Measurements from ENCODE around the gene NEUROD6.

Gene NEUROD6

DNA sequence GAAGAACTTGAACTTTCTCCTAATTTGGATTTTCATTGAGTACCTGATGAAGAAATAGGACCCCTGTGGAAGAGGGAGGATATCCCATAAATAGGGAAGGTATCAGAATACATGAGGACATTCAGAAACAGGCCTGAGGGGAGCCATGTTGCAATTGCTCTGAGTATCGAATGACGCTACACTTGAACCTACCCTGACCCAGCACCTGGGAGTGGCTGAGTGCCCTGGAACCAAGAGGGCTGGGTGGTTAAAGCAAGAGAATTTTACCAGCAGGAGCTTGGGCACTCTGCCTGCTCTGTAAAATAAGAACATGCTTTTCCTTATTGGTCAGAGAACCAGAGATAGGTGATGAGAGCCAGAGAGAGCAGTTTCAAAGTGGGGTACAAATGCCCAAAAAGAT is 7.2 kb downstream of the NEUROD6 start:
- DNase-seq (ENCODE audit: low spot score) = no peak

- DNase-seq (ENCODE audit: low spot score) = no peak
Observed at GRCh38 chr7:31327071-31327470, 13.5 kb downstream of the NEUROD6 start.

GRCh38 chr7:31326416-31326815 is 14.1 kb downstream of the NEUROD6 start:
- no peak for DNase-seq (ENCODE audit: low spot score)

DNA sequence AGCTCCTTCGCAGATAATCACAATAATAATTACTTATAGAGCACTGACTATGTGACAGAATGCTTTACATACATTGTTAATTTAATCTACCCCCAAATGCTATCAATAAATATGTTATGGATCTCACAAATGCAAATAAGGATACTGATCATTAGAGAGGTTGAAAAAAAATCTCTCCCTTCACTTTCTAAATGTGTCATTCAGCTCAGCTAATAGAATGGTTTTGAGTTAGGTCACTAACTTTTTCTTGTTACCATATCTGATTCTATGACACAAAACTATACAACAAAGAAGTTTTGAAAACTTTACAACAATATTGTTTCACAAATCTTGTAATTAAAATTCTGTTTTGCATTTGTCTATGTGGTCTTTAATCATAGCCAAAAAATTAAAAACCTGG is 17.4 kb downstream of the NEUROD6 start:
- DNase-seq (ENCODE audit: low spot score) = no peak

- DNase-seq (ENCODE audit: low spot score) = no peak
Observed at GRCh38 chr7:31320675-31321074, 19.9 kb downstream of the NEUROD6 start.

GRCh38 chr7:31318313-31318712 is 22.2 kb downstream of the NEUROD6 start:
- DNase-seq (ENCODE audit: low spot score) = no peak

DNA sequence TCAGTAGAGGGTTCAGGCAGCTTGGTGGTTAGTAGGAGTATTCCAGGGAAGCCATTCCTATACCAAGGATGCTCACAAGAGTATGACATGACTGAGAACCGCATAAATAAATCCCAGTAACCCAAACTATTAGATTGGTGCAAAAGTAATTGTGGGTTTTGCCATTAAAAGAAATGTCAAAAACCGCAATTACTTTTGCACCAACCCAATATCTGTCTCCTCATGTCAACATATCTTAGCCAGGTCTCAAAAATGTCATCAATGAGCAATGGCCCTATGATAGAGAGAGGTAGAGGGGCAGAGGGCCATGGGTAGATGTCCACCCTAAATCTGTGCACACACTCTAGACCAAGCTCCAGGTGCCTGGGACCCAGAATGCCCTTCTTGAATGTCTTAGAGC is 23.6 kb downstream of the NEUROD6 start:
- no peak for DNase-seq (ENCODE audit: low spot score)

DNA sequence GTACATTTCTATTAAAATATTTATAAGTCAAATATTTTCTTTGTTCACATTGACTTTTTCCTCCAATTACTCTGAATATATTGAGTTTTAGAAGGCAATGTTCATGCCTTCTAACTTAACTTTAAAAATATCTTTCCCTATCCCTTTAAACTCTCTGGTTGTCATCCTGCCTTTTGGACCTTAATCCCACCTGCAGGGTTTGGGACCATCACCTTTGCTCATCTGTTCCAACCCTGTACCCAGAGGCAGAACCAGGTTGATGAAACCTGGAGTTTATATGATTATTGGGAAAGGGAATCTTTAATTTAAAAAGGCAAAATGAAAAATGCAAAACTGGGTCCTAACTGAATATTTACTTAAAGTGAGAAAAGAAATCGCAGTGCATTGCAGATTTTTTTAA is 24.8 kb downstream of the NEUROD6 start:
- DNase-seq (ENCODE audit: low spot score) = no peak

DNA sequence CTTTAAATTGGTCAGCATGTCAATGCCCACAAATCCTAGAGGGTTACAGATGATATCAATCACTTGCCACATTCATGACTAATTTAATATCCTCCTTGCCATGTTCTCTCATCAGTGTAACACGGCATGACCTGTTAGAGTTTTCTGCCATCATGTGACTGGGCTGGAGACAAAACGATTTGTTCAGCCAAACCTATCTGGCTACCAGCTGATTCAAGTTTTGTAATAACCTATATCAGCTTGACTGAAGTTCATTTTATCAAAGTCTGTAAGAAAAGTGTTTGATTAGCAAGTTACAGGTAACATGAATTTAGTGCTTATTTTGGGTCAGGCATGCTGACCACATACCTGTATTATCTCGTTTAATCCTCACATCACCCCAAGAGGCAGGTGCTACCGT is 25.7 kb downstream of the NEUROD6 start:
- no peak for DNase-seq (ENCODE audit: low spot score)

DNA sequence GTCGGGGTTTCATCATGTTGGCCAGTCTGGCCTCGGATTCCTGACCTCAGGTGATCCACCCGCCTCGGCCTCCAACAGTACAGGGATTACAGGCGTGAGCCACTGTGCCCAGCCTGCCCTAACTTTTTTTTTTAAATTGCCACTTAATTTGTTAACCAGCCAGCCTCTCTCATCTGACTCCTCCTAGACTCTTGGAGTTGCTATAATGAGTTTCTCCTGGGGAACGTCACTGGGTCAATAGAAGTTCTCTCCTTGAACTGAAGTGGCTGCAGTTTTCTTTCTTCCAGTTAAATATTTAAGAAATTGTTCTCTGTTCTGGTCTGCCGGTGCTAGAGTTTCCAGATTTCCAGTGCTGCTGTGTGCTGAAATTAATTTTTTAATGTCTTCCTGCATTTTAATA is 27.6 kb downstream of the NEUROD6 start:
- no peak for DNase-seq (ENCODE audit: low spot score)

DNA sequence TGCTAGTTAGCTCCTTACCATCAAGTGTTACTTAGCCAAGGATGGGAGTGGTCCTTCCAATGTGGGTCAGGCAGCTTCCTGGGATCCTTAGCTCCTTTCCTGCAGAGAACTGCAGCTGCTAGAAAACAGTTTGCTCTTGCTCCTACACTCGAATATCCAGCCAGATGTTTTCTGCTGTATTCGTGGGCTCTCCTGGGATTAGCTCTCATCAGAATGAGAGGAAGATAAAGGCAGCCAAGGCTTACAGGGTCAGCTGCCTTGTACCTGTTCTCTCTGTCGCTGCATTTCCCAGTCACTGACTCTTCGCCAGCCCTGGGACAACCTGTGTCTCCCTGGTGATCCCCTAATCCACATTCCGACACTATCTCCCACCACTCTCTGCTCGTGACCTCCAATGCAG is 29.0 kb downstream of the NEUROD6 start:
- DNase-seq (ENCODE audit: low spot score) = no peak

DNA sequence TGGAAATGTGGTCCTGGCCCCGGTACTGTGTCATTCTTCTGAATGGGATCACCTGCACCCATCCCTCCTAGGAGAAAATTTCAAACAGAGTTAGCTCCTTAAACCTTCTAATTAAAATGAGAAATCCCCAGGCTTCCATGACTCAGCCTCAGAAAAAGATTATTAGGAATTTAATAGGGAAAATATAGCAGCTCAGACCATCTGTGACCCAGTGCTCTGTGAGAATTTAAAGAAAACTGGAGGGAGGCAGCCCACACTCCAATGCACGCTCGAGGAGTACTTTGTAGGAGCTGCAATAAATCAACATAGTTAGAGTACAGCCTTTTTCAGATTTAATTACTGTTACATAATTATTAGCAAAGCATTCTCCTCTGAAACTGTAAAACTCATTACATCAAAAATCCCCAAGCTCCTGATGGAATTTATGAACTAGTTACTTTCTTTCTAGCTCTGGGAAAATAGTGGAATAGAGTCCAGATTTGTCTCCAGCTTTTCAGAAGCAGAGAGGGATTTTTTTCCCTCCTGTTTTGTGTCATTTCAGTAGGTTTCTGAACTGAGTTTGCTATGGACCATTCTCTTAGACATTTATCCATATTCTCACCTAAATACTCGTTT is 30.1 kb downstream of the NEUROD6 start:
- DNase-seq (ENCODE audit: low spot score) = no peak

GRCh38 chr7:31309407-31309806 is 31.1 kb downstream of the NEUROD6 start:
- DNase-seq (ENCODE audit: low spot score) = no peak

DNA sequence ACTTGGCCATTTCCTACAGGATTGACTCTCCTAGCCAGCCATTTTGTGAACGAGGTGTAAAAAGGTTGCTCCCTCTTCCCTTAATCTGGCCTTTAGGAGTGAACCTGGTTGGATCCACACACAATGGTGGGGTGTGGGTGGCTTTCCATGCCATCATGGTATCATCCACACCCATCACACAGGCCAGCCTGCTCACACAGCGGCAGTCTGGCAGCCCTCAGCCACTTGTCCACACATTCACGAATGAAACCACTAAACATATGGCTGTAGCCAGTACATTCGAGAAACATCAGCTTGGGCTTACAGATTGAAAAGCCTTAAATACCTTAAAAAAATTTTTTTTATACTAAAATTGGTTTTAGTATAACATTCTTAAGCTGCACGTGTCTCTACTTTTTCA is 31.9 kb downstream of the NEUROD6 start:
- no peak for DNase-seq (ENCODE audit: low spot score)

DNA sequence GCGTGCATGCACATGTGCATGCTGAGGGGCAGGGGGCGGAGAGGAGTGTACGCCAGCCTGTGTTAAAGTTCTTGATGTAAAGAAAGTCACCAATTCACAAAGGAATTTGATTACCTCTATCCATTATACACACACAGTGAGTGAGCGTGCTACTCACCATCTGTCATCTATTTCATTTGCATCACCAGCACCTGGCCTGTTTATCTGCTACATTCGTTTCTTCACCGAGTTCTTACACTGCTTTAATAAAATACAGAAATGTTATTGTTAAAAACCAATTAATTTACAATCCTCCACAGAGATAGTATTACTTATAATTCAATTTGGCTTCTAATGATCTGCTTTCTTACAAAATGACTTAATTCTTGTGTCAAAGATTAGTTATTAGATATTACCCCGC is 32.6 kb downstream of the NEUROD6 start:
- DNase-seq (ENCODE audit: low spot score) = no peak

DNA sequence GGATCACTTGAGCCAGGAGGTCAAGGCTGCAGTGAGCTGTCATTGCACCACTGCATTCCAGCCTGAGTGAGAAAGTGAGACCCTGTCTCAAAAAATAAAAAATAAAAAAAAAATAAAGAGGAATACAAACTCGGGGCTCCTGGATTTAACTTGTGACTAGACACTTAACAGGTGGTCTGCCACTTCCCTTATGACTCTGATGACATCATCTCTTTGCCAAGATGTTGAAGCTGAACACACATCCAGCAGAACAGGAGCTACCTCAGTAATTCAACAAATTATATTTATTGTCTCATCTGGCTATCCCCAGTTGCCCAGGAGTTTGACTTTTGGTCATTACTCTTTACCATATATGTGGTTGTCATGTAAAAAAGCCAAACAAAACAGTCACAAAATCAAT is 35.3 kb downstream of the NEUROD6 start:
- no peak for DNase-seq (ENCODE audit: low spot score)

DNA sequence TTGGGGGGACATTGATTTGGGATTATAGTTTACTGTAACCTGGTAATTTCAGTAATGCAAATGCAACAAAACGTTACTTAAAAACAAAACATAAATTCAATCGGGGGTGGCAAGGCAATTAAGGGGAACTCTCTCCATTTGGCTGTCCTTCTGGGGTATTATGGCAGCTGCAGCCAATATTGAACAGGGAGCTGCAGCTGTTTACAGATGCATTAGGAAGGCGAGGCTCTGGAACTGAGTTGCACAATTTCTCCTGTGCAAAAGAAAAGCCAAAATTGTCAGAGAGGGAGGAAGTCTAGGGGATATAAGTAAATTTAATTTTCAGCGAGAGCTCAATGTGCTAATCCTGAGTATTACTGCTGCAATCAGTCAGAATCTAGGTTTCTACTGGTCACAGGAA is 36.1 kb downstream of the NEUROD6 start:
- no peak for DNase-seq (ENCODE audit: low spot score)

DNA sequence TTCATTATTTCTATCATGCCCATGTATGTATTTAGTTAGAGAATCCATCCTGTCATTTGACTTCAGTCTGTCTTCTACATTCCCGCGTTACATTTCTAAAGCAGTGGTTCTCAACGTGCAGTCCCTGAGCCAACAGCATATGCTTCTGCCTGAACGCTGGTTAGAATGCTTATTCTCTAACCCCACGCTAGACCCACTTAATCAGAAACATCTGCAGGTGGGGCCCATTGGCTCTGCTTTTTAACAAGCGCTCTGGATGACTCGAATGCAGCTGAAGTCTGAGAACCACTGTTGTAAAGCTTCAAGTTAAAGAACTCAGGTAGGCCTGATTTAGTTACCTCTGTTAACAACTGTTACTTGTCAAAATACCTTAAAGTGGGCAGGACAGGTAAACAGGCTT is 38.2 kb downstream of the NEUROD6 start:
- DNase-seq (ENCODE audit: low spot score) = no peak

DNA sequence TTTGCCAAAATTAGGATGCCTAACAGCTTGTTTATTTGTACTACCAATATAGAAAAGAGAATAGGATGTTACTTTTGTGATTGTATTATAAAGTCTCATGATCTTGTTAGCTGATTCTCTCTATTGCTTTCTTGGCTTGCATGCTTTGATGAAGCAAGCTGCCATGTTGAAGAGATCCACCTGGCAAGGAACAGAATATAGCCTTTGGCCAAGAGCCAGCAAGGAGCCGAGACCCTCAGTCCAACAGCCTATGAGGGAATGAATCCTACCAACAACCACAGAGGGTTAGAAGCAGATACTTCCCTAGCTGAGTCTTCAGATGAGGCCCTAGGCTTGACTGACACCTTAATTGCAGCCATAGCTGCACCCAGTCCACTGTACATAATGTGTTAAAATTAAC is 41.2 kb downstream of the NEUROD6 start:
- DNase-seq (ENCODE audit: low spot score) = no peak

DNA sequence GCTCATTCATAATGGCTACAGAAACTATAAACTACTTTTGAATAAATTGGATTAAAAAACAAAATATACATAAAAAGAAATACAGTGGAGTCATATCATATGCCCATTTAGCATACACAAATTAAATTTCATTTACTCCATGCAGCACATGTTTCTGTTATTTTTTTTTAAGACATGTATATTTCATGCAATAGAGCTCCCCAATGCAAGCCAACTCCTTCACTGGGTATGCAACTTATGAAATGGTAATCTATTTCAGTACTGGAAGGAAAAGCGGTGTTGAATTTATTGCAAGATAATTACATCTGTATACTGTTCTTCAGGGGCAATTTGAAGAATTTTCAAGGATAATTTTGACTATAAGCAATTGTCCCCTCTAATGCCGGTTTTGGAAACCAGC is 49.9 kb downstream of the NEUROD6 start:
- no peak for DNase-seq (ENCODE audit: low spot score)
